ES-I3 (cell line): ENCODE results near the gene BPIFB2.
"Not testable (repeated sequence)": the region's sequence is repeated elsewhere in the genome, so short reads cannot be mapped to it uniquely, and the experiment has no call there.

ENCODE experiments used
- H3K36me3 ChIP-seq: 2 replicates; pipeline ENCODE4 v1.6.1; 2013; ENCODE audit warnings: mild to moderate bottlenecking, low read length, control low read depth, moderate library complexity; ENCODE audit not compliant: insufficient read depth
- H3K4me1 ChIP-seq: 2 replicates; pipeline ENCODE4 v1.6.1; 2013; ENCODE audit warnings: mild to moderate bottlenecking, control low read depth, low read length; ENCODE audit not compliant: insufficient read depth
- H3K9ac ChIP-seq: 2 replicates; pipeline ENCODE4 v1.6.1; 2013; ENCODE audit warnings: low read depth, mild to moderate bottlenecking, low read length, moderate library complexity
- H3K9me3 ChIP-seq: 2 replicates; pipeline ENCODE4 v1.6.1; 2013; ENCODE audit warnings: mild to moderate bottlenecking, low read length, moderate library complexity; ENCODE audit not compliant: control insufficient read depth, insufficient read depth

The BPIFB2 gene

GRCh38 chr20:32966881-32967781 lies 40.4 kb upstream of the BPIFB2 start:
- H3K4me1 ChIP-seq, result peaks cover 12% of the 10 kb centered on the region
- H3K9me3 ChIP-seq, result no peaks in the 10 kb centered on the region
- no peak overlapping the region for H3K9ac ChIP-seq
- no peaks in the 10 kb centered on the region for H3K36me3 ChIP-seq

DNA sequence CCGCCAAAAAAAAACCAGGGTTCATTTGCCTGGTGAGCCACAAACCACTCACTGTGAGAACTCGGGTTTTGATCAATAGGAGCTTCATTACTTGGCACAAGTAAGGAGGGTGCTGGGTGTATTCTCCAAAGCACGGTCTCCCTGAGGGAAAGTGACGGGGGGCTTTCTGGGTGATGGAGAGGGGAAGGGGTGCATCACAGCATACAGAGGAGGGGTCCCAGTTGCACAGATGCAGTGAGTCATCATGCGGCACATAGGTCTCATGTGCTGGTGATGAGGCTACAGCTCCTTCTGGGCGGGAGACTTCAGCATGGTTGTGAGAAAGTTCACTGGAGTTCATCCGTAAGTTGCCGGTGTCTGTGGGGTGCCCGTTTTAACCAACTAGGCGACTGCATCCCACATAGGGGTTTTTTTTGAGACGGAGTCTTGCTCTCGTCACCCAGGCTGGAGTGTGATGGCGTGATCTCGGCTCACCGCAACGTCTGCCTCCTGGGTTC lies 39.5 kb upstream of the BPIFB2 start:
- Histone ChIP-seq H3K36me3 (no peaks in the 10 kb centered on the region), H3K4me1 (peaks cover 21% of the 10 kb centered on the region), H3K9me3 (no peaks in the 10 kb centered on the region), H3K9ac (no peak overlapping the region)

DNA sequence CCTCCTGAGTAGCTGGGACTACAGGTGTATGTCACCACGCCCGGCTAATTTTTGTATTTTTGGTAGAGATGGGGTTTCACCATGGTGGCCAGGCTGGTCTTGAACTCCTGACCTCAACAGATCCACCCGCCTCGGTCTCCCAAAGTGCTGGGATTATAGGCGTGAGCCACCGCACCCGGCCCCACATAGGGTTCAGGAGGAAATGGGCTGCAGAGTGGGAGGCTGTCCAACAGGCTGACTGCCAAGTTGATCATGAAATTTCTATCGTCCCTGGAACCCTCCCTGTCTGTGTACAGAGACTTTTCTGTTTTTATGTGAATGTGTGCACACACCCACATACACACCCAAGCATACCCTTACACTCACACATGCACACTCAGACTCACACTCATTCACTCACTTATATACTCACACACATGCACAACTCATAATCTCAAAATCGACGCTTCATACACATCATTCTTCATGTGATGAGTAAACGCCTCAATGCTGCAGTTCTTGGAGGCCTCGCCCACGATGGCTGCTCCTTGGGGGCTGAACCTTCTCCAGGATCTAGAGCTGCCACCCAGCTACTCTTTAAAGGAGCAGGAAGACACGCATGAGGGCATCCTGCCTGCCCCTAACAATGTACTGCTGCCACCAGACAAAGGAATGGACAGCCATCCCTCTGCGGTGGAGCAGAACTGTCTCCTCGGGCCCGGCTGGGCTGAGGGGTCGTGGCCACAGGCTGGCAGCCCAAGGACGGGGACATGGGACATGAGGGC lies 38.8 kb upstream of the BPIFB2 start:
- H3K9ac ChIP-seq, result no peak overlapping the region
- peaks cover 27% of the 10 kb centered on the region for H3K4me1 ChIP-seq
- H3K9me3 ChIP-seq, result no peaks in the 10 kb centered on the region
- no peaks in the 10 kb centered on the region for H3K36me3 ChIP-seq

DNA sequence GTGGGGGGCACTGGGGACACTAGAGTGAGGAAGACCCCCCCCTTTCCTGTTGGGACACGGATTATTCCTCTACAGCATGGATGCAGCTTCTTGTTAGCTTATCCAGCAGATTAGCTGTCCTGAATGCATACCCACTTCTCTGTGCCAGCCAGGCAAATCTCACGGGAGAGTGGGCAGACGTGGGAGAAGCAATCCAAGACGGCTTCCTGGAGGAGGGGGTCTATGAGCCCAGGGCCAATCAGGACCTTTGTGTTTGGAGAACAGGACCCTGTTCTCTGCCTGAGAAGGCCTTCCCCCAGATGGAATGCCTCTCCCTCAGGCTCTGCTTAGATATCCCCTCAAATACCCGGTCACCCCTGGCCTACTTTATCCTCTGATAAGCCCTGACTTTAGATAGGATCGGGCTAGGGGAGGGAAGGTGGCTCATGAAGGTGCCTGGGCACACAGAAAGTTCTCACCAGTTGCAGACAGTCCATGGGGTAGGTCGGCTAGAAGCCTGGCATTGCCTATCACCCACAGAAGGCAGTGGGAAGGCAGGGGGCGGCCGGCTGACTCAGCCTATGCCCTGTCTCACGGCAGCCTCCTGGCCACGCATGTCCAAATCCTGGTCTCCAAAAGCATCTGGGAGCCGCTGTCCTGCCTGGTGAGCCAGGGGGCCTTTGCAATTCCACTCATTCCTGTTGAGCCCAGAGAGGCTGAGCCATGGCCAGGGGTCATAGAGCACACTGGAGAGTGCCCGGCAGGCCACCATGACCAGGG lies 38.0 kb upstream of the BPIFB2 start:
- Histone ChIP-seq H3K4me1 (peaks cover 36% of the 10 kb centered on the region), H3K9ac (no peak overlapping the region), H3K36me3 (no peaks in the 10 kb centered on the region)

DNA sequence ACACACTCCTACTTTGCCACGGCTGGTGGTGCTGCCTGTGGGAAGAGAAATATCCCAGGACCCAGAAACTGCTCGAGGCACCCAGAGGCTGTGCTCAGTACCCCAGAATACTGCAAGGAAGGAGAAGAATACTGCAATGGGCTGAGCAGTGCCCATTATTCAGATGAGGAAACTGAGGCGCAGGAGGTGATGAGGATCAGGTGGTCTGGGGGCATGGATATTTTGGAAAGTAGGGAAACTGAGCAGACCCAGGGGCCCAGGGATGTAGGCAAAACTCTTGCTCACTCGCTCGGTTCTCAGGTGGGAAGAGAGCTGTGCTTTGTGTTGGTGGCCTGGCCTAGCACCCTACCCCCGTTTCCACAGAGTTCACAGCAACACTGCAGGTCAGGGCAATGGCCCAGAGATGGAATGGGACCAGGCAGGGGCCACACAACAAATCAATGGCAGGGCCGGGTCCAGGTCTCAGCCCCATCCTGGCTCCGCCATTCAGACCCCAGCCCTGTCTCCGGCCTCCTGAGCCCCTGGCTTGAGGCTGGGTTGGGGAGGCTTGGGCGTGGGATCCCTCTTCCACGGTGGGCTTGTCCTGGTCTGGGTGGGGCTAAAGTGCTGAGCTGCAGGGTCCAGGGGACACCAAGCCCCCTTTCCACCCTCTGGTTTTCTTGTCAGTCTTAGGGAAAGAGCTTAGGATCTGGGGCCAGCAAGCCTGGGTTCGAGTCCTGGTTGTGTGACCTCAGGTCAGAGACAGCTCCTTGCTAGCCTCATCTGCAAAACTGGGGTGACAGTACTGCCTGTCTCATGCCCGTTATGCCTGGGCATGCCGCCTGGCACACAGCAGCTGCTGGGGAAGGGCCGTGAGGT lies 37.2 kb upstream of the BPIFB2 start:
- Histone ChIP-seq H3K9me3 (no peaks in the 10 kb centered on the region), H3K4me1 (peaks cover 41% of the 10 kb centered on the region), H3K9ac (no peak overlapping the region), H3K36me3 (no peaks in the 10 kb centered on the region)

More for the DNA sequence above, 38.0 kb upstream of the BPIFB2 start:
- H3K9me3 ChIP-seq, result no peaks in the 10 kb centered on the region

DNA sequence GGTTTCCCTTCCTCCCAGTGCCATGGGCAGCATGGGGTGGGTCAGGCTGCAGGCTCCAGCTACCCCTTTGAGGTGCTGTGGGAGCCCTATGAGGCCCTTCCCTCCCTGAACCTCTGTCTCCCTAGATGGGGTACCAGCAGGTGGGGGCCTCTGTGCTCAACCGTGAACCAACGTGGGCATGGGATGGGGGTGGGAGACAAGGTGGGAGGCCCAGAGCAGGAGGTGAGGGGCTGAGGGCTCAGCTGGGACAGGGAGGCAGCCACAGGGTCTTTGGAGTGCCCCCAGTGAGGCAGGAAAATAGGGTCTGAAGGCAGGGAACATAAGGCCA lies 36.6 kb upstream of the BPIFB2 start:
- Histone ChIP-seq H3K9ac (no peak overlapping the region), H3K36me3 (no peaks in the 10 kb centered on the region), H3K4me1 (peaks cover 41% of the 10 kb centered on the region), H3K9me3 (no peaks in the 10 kb centered on the region)

DNA sequence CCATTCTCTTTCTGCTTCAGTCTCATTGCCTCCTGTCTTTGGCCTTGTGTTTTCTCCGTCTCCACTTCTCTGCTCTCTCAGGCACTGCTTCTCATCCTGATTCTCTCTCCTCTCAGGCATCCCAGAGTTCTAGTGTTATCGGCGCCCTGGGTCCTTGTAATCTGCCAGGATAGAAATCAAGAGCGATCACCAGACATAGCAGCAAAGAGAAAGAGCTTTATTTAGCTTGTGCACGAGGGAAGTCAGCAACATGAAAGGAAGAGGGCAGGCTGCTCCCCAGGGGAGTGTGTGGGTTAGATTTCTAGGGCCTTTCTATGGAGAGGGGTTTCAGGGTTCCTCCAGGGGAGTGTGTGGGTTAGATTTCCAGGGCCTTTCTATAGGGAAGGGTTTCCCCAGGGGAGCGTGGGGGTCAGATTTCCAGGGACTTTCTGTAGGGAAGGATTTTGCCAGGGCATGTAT lies 35.8 kb upstream of the BPIFB2 start:
- H3K9ac ChIP-seq, result no peak overlapping the region
- no peaks in the 10 kb centered on the region for H3K9me3 ChIP-seq
- no peaks in the 10 kb centered on the region for H3K36me3 ChIP-seq
- peaks cover 41% of the 10 kb centered on the region for H3K4me1 ChIP-seq

GRCh38 chr20:32972181-32973076 lies 35.1 kb upstream of the BPIFB2 start:
- Histone ChIP-seq H3K9me3 (no peaks in the 10 kb centered on the region), H3K9ac (no peak overlapping the region), H3K36me3 (no peaks in the 10 kb centered on the region), H3K4me1 (peaks cover 41% of the 10 kb centered on the region)

DNA sequence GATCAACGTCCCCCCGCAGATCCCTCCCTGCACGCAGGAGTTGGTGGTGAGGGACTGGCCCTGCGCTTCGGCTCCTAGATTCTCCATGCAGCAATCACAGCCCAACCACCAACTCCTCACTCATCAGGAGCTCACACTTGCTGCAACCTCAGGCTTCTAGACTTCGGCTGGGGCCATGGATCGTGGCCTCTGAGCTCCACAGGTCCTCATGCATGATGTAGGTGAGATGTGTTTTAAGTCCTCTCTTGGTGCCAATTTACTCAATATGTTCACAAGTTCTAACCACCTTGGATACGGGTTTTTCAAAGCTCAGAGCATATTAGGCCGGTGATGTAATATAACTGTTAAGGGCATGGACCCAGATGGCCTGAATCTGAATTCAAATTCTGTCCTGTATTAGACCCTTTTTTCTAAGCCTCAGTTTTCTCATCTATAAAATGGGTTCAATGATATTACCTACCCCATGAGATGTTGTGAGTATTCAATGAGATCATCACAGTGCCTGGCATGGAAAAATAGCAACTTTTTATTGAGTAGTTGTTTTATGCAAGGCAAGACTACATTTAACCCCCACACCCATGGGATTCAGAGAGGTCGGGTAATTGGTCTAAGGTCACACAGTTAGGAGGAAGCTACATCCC lies 34.3 kb upstream of the BPIFB2 start:
- Histone ChIP-seq H3K4me1 (peaks cover 41% of the 10 kb centered on the region), H3K36me3 (no peaks in the 10 kb centered on the region), H3K9me3 (no peaks in the 10 kb centered on the region), H3K9ac (no peak overlapping the region)

DNA sequence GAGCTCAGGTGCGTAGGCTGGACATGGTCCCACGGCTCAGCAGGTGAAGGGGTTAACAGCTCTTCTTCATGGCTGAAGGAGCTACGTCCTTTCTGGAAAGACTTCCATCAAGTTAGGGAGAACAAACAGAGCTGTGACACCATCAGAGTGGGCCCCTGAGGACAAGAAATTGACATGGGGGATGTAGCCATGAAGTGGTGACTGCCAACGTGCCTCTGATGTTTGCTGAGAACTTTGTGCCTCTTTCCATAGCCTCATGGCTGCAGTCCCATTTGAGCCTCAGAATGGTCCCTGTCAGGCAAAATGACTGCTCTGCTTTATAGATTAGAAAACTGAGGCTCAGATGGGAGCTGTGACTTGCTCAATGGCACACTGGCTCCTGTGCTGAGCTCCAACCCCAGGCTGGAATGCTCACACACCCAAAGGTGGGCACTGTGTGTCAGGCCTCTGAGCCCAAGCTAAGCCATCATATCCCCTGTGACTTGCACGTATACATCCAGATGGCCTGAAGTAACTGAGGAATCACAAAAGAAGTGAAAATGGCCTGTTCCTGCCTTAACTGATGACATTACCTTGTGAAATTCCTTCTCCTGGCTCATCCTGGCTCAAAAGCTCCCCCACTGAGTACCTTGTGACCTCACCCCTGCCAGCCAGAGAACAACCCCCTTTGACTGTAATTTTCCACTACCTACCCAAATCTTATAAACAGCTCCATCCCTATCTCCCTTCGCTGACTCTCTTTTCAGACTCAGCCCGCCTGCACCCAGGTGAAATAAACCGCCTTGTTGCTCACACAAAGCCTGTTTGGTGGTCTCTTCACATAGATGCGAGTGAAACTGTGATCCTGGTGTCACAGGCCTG lies 33.1 kb upstream of the BPIFB2 start:
- H3K9ac ChIP-seq, result not testable (repeated sequence)

GRCh38 chr20:32975121-32975520 lies 32.4 kb upstream of the BPIFB2 start:
- H3K36me3 ChIP-seq, H3K9me3 ChIP-seq, H3K9ac ChIP-seq: not testable (repeated sequence)
- H3K4me1 ChIP-seq, result peaks cover 41% of the 10 kb centered on the region

More for the DNA sequence above, 33.1 kb upstream of the BPIFB2 start:
- H3K36me3 ChIP-seq, H3K9me3 ChIP-seq: not testable (repeated sequence)
- peaks cover 41% of the 10 kb centered on the region for H3K4me1 ChIP-seq
